HCT116 (cell line): ENCODE data around the gene BAZ1B.

Experiments
- CEBPB ChIP-seq: IDR thresholded peaks from 2 replicates; pipeline ENCODE4 v1.6.1; 2012; ENCODE audit warnings: low read depth
- CTCF ChIP-seq, 3 experiments: fragments of 200-600 bp in 1 of 3; sonication (generic) in 1 of 3; IDR thresholded peaks in 2 of 3; conservative IDR thresholded peaks in 1 of 3; 2 replicates each; pipeline ENCODE4 v1.5.1; 2012 to 2017; ENCODE audit warnings: low read depth in 2 of 3, low read length in 2 of 3, antibody characterized with exemption in 1 of 3, borderline replicate concordance in 1 of 3, control low read depth in 1 of 3, mild to moderate bottlenecking in 1 of 3, mixed read lengths in 1 of 3, mixed run types in 1 of 3, moderate library complexity in 1 of 3; ENCODE audit not compliant: insufficient read depth in 1 of 3
- ELF1 ChIP-seq: IDR thresholded peaks from 2 replicates; pipeline ENCODE4 v1.6.1; 2012; ENCODE audit warnings: low read depth, borderline replicate concordance
- EZH2 ChIP-seq: fragments of 200-600 bp; sonication (generic); IDR thresholded peaks from 2 replicates; pipeline ENCODE4 v1.6.1; 2017; ENCODE audit warnings: antibody characterized with exemption, mixed run types
- EZH2phosphoT487 ChIP-seq: fragments of 200-600 bp; IDR thresholded peaks from 2 replicates; pipeline ENCODE4 v1.6.1; 2018; ENCODE audit warnings: antibody characterized with exemption, borderline replicate concordance
- FOSL1 ChIP-seq: IDR thresholded peaks from 2 replicates; pipeline ENCODE4 v1.6.1; 2012; ENCODE audit warnings: low read depth
- JUND ChIP-seq: IDR thresholded peaks from 2 replicates; pipeline ENCODE4 v1.6.1; 2012
- POLR2A ChIP-seq: IDR thresholded peaks from 2 replicates; pipeline ENCODE4 v1.7.0; 2011; ENCODE audit warnings: borderline replicate concordance; ENCODE audit not compliant: insufficient read depth, insufficient read length; ENCODE audit errors: extremely low read depth
- POLR2AphosphoS5 ChIP-seq: IDR thresholded peaks from 2 replicates; pipeline ENCODE4 v1.6.1; 2011; ENCODE audit warnings: mild to moderate bottlenecking, low read depth, low read length, moderate library complexity
- RAD21 ChIP-seq: IDR thresholded peaks from 2 replicates; pipeline ENCODE4 v1.6.1; 2012; ENCODE audit warnings: low read depth, mild to moderate bottlenecking
- REST ChIP-seq: IDR thresholded peaks from 2 replicates; pipeline ENCODE4 v1.6.1; 2012; ENCODE audit warnings: low read depth
- SIN3A ChIP-seq: IDR thresholded peaks from 2 replicates; pipeline ENCODE4 v1.6.1; 2012; ENCODE audit warnings: low read depth
- SP1 ChIP-seq: IDR thresholded peaks from 2 replicates; pipeline ENCODE4 v1.6.1; 2012; ENCODE audit warnings: low read depth
- YY1 ChIP-seq: IDR thresholded peaks from 2 replicates; pipeline ENCODE4 v1.6.1; 2011; ENCODE audit warnings: low read length, low read depth, moderate library complexity, mild to moderate bottlenecking; ENCODE audit not compliant: insufficient replicate concordance; ENCODE audit errors: extremely low read depth

GRCh38 chr7:73434701-73435069 lies 87.4 kb downstream of the BAZ1B start:
- TF ChIP-seq REST (no peak), EZH2phosphoT487 (no peak), POLR2A (no peak), CTCF (IDR thresholded peaks at IDR 0.05 in 2 of 3, conservative IDR thresholded peaks at IDR 0.05 in 1 of 3; ENCODE audit: borderline replicate concordance in 1 of 3, insufficient read depth in 1 of 3, low read depth in 2 of 3, low read length in 2 of 3) (no peak), SIN3A (no peak), FOSL1 (no peak), ELF1 (no peak), POLR2AphosphoS5 (no peak), EZH2 (no peak), SP1 (no peak), RAD21 (no peak), JUND (no peak), CEBPB (no peak), YY1 (no peak)
